ENCODE measurements around the gene ATL3. TPM values are rescaled to one million over a fixed set of nuclear protein-coding genes. Genes with fewer than 3 reads are reported as not detected.
A peak's percentile ranks its signal among the peaks of the same experiment; 100 is the strongest.

ATL3 gene, protein sequence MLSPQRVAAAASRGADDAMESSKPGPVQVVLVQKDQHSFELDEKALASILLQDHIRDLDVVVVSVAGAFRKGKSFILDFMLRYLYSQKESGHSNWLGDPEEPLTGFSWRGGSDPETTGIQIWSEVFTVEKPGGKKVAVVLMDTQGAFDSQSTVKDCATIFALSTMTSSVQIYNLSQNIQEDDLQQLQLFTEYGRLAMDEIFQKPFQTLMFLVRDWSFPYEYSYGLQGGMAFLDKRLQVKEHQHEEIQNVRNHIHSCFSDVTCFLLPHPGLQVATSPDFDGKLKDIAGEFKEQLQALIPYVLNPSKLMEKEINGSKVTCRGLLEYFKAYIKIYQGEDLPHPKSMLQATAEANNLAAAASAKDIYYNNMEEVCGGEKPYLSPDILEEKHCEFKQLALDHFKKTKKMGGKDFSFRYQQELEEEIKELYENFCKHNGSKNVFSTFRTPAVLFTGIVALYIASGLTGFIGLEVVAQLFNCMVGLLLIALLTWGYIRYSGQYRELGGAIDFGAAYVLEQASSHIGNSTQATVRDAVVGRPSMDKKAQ
- total RNA-seq (10 to 100 TPM; 25.3 to 33.3 (median 29.5) TPM), polyA plus RNA-seq (10 to 100 TPM; 13.8 to 16.7 TPM), total RNA-seq (59.4 reads per million, percentile 75 among the genes with 10 or more reads in this experiment)

DNA sequence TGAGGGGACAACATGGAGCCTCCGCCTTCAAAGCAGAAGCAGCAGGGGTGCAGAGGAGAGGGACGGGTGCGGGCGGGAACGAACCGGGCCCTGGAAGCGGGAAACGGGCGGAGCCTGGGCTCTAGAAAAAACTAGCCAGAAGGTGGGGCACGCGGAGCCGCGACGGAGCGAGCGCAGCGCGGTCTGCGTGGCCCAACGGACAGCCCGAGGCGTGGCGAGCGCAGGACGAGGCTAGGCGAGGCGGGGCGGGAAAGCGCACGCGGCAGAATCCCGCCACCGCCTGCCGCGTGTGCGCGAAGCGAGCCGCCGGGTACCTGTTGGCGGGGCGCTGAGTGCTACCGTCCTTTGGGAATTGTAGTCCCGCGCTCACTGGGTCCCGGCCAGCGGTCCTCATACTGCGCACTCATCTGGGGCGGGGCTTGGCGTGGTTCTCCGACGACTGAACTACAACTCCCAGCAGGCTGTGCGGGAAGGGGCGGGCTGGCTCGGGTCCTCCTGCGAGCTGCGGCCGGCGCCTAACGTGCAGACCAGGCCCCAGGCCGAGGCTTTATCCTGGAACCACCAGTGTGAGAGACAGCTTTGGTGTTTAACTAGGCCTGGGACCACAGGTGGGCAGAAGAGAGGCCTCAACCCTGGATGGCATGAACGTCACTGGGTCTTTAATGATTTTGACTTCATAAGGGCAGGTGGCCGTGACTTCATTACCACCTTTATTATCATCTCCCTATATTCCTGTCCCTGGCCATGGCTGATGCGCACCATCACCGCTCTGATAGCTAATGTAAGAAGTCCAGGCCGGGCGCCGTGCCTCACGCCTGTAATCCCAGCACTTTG lies at the start of gene ATL3:
Gene ATL3 (minus strand): TSS at position 55 of the 834 bp plus-strand sequence. CDS start 41 bp downstream, at position 14.
- ChIA-PET CTCF (interaction anchor here (0.6 to 4.1 kb wide), 8 partner anchors 10 to 629 kb away, joined by 3 to 25 read pairs (median 4); partner anchors contain the start of genes CATSPERZ and RTN3), POLR2A (interaction anchor here (0.7 to 3.8 kb wide), 7 partner anchors 8 to 816 kb away, joined by 3 to 42 read pairs (median 3); partner anchors contain the start of gene RTN3)
- peaks cover 0 to 7% (median 0%) of the 10 kb centered on the region in 3 experiments for H3K36me3 ChIP-seq (ENCODE audit: control insufficient read depth in 2 of 3, insufficient read depth in 3 of 3, low read length in 3 of 3)
- peak within 1 kb of the TSS; percentile 68 to 91 (median 86) for H3K27ac Mint-ChIP-seq
- peak; percentile 82 to 92 (median 91) for DNase-seq
- no peaks in the 10 kb centered on the region for H3K27me3 Mint-ChIP-seq
- H3K4me1 Mint-ChIP-seq: peaks cover 22 to 48% (median 27%) of the 10 kb centered on the region in 7 donors
- peaks cover 4 to 6% of the 10 kb centered on the region in 2 donors for H3K4me1 ChIP-seq (ENCODE audit: control insufficient read depth in 2 of 2, insufficient read depth in 2 of 2, low read length in 2 of 2)
- ATAC-seq: peak; percentile 98
- H3K27ac ChIP-seq (ENCODE audit: low read depth, low read length): peak within 1 kb of the TSS; percentile 74
- no peaks in the 10 kb centered on the region for H3K9me3 ChIP-seq (ENCODE audit: control insufficient read depth in 2 of 3, low read length in 3 of 3)
- H3K27me3 ChIP-seq (ENCODE audit: control insufficient read depth in 2 of 2, insufficient read depth in 2 of 2, low read length in 2 of 2): no peaks in the 10 kb centered on the region
- H3K36me3 Mint-ChIP-seq: peaks cover 0 to 7% (median 0%) of the 10 kb centered on the region in 5 donors
- H3K4me3 Mint-ChIP-seq: peak within 1 kb of the TSS; percentile 76 to 90 (median 88)
- no peaks in the 10 kb centered on the region for H3K9me3 Mint-ChIP-seq
- intact Hi-C loops (cut with micrococcal nuclease): loop anchor here (1.0 to 10.0 kb wide), 13 partner anchors 10 to 964 kb away; partner anchors contain the start of genes RTN3 (in 2 of the 2), BSCL2 (in 1 of the 2), COX8A (in 1 of the 2) and GNG3 (in 1 of the 2)
- peak within 1 kb of the TSS; percentile 97 for H3K4me3 ChIP-seq (ENCODE audit: low read length)

DNA sequence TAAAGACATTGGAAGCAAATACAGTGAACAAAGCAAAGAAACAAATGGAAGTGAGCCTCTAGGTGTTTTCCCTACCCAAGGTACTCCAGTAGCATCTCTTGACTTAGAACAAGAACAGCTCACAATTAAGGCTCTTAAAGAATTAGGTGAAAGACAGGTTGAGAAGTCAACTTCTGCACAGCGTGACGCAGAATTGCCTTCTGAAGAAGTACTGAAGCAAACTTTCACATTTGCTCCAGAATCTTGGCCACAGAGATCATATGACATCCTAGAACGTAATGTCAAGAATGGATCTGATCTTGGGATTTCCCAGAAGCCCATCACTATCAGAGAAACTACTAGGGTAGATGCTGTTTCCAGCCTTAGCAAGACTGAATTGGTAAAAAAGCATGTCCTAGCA lies 49.4 kb upstream of the ATL3 start:
- ATAC-seq (no peak), DNase-seq (no peak)
- Mint-ChIP-seq H3K9me3 (no peaks in the 10 kb centered on the region), H3K27me3 (no peaks in the 10 kb centered on the region), H3K36me3 (peaks cover 0 to 4% (median 0%) of the 10 kb centered on the region in 5 donors), H3K4me1 (no peaks in the 10 kb centered on the region), H3K27ac (no peak overlapping the region), H3K4me3 (no peak overlapping the region)
- Histone ChIP-seq H3K27me3 (ENCODE audit: control insufficient read depth in 2 of 2, insufficient read depth in 2 of 2, low read length in 2 of 2) (no peaks in the 10 kb centered on the region), H3K36me3 (ENCODE audit: control insufficient read depth in 2 of 3, insufficient read depth in 3 of 3, low read length in 3 of 3) (no peaks in the 10 kb centered on the region), H3K9me3 (ENCODE audit: control insufficient read depth in 2 of 3, low read length in 3 of 3) (no peaks in the 10 kb centered on the region), H3K4me3 (ENCODE audit: low read length) (no peak overlapping the region), H3K4me1 (ENCODE audit: control insufficient read depth in 2 of 2, insufficient read depth in 2 of 2, low read length in 2 of 2) (no peaks in the 10 kb centered on the region), H3K27ac (ENCODE audit: low read depth, low read length) (no peak overlapping the region)
- ChIA-PET POLR2A (no interaction called here), CTCF (no interaction called here)
- intact Hi-C loops (cut with micrococcal nuclease): no loop called here

DNA sequence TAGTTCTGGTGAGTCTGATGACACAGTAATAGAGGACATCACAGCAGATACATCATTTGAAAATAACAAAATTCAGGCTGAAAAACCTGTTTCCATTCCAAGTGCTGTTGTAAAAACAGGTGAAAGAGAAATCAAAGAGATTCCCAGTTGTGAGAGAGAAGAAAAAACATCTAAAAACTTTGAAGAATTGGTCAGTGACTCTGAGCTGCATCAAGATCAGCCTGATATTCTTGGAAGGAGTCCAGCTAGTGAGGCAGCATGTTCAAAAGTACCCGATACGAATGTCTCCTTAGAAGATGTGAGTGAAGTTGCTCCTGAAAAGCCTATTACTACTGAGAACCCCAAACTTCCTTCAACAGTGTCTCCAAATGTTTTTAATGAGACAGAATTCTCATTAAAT lies 48.8 kb upstream of the ATL3 start:
- Histone ChIP-seq H3K27ac (ENCODE audit: low read depth, low read length) (no peak overlapping the region), H3K27me3 (ENCODE audit: control insufficient read depth in 2 of 2, insufficient read depth in 2 of 2, low read length in 2 of 2) (no peaks in the 10 kb centered on the region), H3K36me3 (ENCODE audit: control insufficient read depth in 2 of 3, insufficient read depth in 3 of 3, low read length in 3 of 3) (no peaks in the 10 kb centered on the region), H3K4me3 (ENCODE audit: low read length) (no peak overlapping the region), H3K9me3 (ENCODE audit: control insufficient read depth in 2 of 3, low read length in 3 of 3) (no peaks in the 10 kb centered on the region), H3K4me1 (ENCODE audit: control insufficient read depth in 2 of 2, insufficient read depth in 2 of 2, low read length in 2 of 2) (no peaks in the 10 kb centered on the region)
- Mint-ChIP-seq H3K4me1 (peaks cover 0 to under 1% (median 0%) of the 10 kb centered on the region in 7 donors), H3K4me3 (no peak overlapping the region), H3K27me3 (no peaks in the 10 kb centered on the region), H3K36me3 (peaks cover 0 to 5% (median 3%) of the 10 kb centered on the region in 5 donors), H3K9me3 (no peaks in the 10 kb centered on the region), H3K27ac (peak overlapping the region in 1 of 9 donors; percentile 59)
- CTCF ChIA-PET: no interaction called here
- DNase-seq: no peak
- no peak for ATAC-seq
- POLR2A ChIA-PET: no interaction called here
- intact Hi-C loops (cut with micrococcal nuclease): no loop called here

DNA sequence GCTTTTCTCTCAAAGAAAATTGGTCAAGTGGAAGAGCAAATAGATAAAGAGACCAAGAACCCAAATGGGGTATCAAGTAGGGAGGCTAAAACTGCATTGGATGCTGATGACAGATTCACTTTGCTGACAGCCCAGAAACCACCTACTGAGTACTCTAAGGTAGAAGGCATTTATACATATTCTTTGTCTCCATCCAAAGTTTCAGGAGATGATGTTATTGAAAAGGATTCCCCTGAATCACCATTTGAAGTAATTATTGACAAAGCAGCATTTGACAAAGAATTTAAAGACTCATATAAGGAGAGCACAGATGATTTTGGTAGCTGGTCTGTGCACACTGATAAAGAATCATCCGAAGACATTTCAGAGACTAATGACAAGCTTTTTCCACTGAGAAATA lies 47.8 kb upstream of the ATL3 start:
- CTCF ChIA-PET: no interaction called here
- Histone ChIP-seq H3K27me3 (ENCODE audit: control insufficient read depth in 2 of 2, insufficient read depth in 2 of 2, low read length in 2 of 2) (no peaks in the 10 kb centered on the region), H3K27ac (ENCODE audit: low read depth, low read length) (no peak overlapping the region), H3K4me1 (ENCODE audit: control insufficient read depth in 2 of 2, insufficient read depth in 2 of 2, low read length in 2 of 2) (no peaks in the 10 kb centered on the region), H3K9me3 (ENCODE audit: control insufficient read depth in 2 of 3, low read length in 3 of 3) (no peaks in the 10 kb centered on the region), H3K4me3 (ENCODE audit: low read length) (no peak overlapping the region), H3K36me3 (ENCODE audit: control insufficient read depth in 2 of 3, insufficient read depth in 3 of 3, low read length in 3 of 3) (no peaks in the 10 kb centered on the region)
- H3K36me3 Mint-ChIP-seq: peaks cover 0 to 9% (median 3%) of the 10 kb centered on the region in 5 donors
- POLR2A ChIA-PET: no interaction called here
- no peaks in the 10 kb centered on the region for H3K27me3 Mint-ChIP-seq
- H3K9me3 Mint-ChIP-seq: no peaks in the 10 kb centered on the region
- DNase-seq: no peak
- ATAC-seq: no peak
- peaks cover 0 to 2% (median 0%) of the 10 kb centered on the region in 7 donors for H3K4me1 Mint-ChIP-seq
- H3K27ac Mint-ChIP-seq: peak overlapping the region in 1 of 9 donors; percentile 26
- intact Hi-C loops (cut with micrococcal nuclease): no loop called here
- H3K4me3 Mint-ChIP-seq: no peak overlapping the region

DNA sequence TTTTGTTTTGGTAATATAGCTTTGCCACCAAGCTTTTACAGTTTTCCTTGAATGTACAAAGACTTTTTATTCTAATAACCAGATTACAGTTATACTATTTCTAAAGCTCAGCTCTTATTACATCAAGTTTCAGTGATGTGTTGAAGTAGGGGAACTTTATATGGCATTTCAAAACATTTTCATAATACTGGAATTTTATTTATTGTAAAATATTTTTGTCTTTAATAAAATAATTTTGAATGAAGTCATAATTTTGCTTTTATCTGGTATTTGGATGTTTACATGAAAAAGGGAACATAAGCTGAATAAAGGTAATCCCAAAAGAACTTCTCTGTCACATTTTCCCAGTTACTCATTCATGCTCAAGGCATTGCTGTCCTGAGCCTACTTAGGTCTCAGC lies 44.9 kb upstream of the ATL3 start:
- H3K9me3 ChIP-seq (ENCODE audit: control insufficient read depth in 2 of 3, low read length in 3 of 3): no peaks in the 10 kb centered on the region
- Mint-ChIP-seq H3K9me3 (no peaks in the 10 kb centered on the region), H3K36me3 (peaks cover 0 to 13% (median 3%) of the 10 kb centered on the region in 5 donors), H3K4me1 (peaks cover 0 to 5% (median 0%) of the 10 kb centered on the region in 7 donors), H3K27me3 (no peaks in the 10 kb centered on the region), H3K4me3 (no peak overlapping the region), H3K27ac (no peak overlapping the region)
- no peak overlapping the region for H3K4me3 ChIP-seq (ENCODE audit: low read length)
- intact Hi-C loops (cut with micrococcal nuclease): no loop called here
- H3K27me3 ChIP-seq (ENCODE audit: control insufficient read depth in 2 of 2, insufficient read depth in 2 of 2, low read length in 2 of 2): no peaks in the 10 kb centered on the region
- ATAC-seq: no peak
- DNase-seq: no peak
- H3K36me3 ChIP-seq (ENCODE audit: control insufficient read depth in 2 of 3, insufficient read depth in 3 of 3, low read length in 3 of 3): no peaks in the 10 kb centered on the region
- CTCF ChIA-PET: interaction anchor here (0.7 kb wide), 1 partner anchor 199 kb away, joined by 5 read pairs; no protein-coding TSS in a partner anchor
- no peak overlapping the region for H3K27ac ChIP-seq (ENCODE audit: low read depth, low read length)
- H3K4me1 ChIP-seq (ENCODE audit: control insufficient read depth in 2 of 2, insufficient read depth in 2 of 2, low read length in 2 of 2): no peaks in the 10 kb centered on the region
- POLR2A ChIA-PET: no interaction called here

DNA sequence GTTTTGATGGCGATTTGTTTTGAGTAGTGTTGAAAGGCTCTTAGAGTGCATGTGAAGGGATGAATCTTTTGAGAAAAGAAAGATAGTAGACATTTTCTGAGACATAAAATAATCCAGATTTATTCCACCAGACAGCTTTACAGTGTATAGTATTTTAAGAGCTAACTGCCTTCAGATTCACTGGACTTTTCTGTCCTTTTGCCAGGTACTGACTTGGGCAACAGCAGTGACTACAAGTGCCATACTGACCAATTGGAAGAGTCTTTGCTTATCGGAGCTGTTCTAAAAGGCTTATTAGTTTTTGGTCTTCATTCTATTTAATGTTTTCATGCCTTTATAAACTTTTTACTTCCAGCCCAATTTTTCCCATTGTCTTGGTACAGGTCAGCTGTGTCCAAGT lies 42.6 kb upstream of the ATL3 start:
- H3K9me3 Mint-ChIP-seq: no peaks in the 10 kb centered on the region
- intact Hi-C loops (cut with micrococcal nuclease): no loop called here
- ChIA-PET CTCF (no interaction called here), POLR2A (no interaction called here)
- DNase-seq: no peak
- no peak overlapping the region for H3K4me3 Mint-ChIP-seq
- Histone ChIP-seq H3K27ac (ENCODE audit: low read depth, low read length) (no peak overlapping the region), H3K4me3 (ENCODE audit: low read length) (no peak overlapping the region), H3K27me3 (ENCODE audit: control insufficient read depth in 2 of 2, insufficient read depth in 2 of 2, low read length in 2 of 2) (no peaks in the 10 kb centered on the region), H3K9me3 (ENCODE audit: control insufficient read depth in 2 of 3, low read length in 3 of 3) (no peaks in the 10 kb centered on the region), H3K36me3 (ENCODE audit: control insufficient read depth in 2 of 3, insufficient read depth in 3 of 3, low read length in 3 of 3) (no peaks in the 10 kb centered on the region), H3K4me1 (ENCODE audit: control insufficient read depth in 2 of 2, insufficient read depth in 2 of 2, low read length in 2 of 2) (no peaks in the 10 kb centered on the region)
- ATAC-seq: no peak
- no peaks in the 10 kb centered on the region for H3K27me3 Mint-ChIP-seq
- H3K4me1 Mint-ChIP-seq: peaks cover 0 to 9% (median 4%) of the 10 kb centered on the region in 7 donors
- H3K27ac Mint-ChIP-seq: no peak overlapping the region
- peaks cover 0 to 17% (median 1%) of the 10 kb centered on the region in 5 donors for H3K36me3 Mint-ChIP-seq

Data from naive thymus-derived CD4-positive, alpha-beta T cell (primary cell).